ENCODE data around the gene TMEM234.

The TMEM234 gene

GRCh38 chr1:32179193-32179442 is 43.0 kb downstream of the TMEM234 start:
- no peak for DNase-seq (ENCODE audit: low read depth, low spot score)

- DNase-seq (ENCODE audit: low read depth, low spot score) = no peak
These were observed 43.6 kb downstream of the TMEM234 start for GRCh38 chr1:32178380-32179192.

GRCh38 chr1:32172621-32173245 is 49.4 kb downstream of the TMEM234 start:
- DNase-seq (ENCODE audit: low read depth, low spot score) = no peak

- no peak for DNase-seq (ENCODE audit: low read depth, low spot score)
These were observed 51.2 kb downstream of the TMEM234 start for GRCh38 chr1:32170991-32171390.
